Endothelial cell of umbilical vein (primary cell): ENCODE data around the gene PPFIBP2.

Experiments used
- CTCF ChIP-seq, 2 donors: IDR thresholded peaks; 1 replicate in 1 of 2; 2 replicates in 1 of 2; pipeline ENCODE4 v1.5.1; 2011; ENCODE audit warnings: low read length in 2 of 2, mild to moderate bottlenecking in 2 of 2, moderate library complexity in 2 of 2, control low read depth in 1 of 2, inconsistent platforms in 1 of 2, low read depth in 1 of 2; ENCODE audit not compliant: insufficient read depth in 1 of 2; ENCODE audit errors: extremely low read depth in 1 of 2
- POLR2A ChIP-seq: IDR thresholded peaks from 2 replicates; pipeline ENCODE4 v1.6.1; 2012; ENCODE audit warnings: low read depth, mild to moderate bottlenecking, control low read depth, low read length

GRCh38 chr11:7570241-7570640, 56.4 kb downstream of the PPFIBP2 start:
- no peak for TF ChIP-seq CTCF (IDR thresholded peaks at IDR 0.05; ENCODE audit: extremely low read depth in 1 of 2, insufficient read depth in 1 of 2, low read depth in 1 of 2, low read length in 2 of 2)
- TF ChIP-seq POLR2A = no peak
